ENCODE measurements around the gene NHS.

Gene NHS

GRCh38 chrX:17674601-17675000 is 299.6 kb downstream of the NHS start:
- DNase-seq (ENCODE audit: low read depth) = no peak

- no peak for DNase-seq (ENCODE audit: low read depth)
These were observed 304.3 kb downstream of the NHS start for GRCh38 chrX:17679261-17679660.

- DNase-seq (ENCODE audit: low read depth) = no peak
These were observed 304.8 kb downstream of the NHS start for GRCh38 chrX:17679820-17680219.

GRCh38 chrX:17680732-17681413 is 305.9 kb downstream of the NHS start:
- DNase-seq (ENCODE audit: low read depth) = no peak

GRCh38 chrX:17682259-17682658 is 307.3 kb downstream of the NHS start:
- DNase-seq (ENCODE audit: low read depth) = no peak

GRCh38 chrX:17685026-17685425 is 310.0 kb downstream of the NHS start:
- no peak for DNase-seq (ENCODE audit: low read depth)

GRCh38 chrX:17687648-17688047 is 312.6 kb downstream of the NHS start:
- no peak for DNase-seq (ENCODE audit: low read depth)

GRCh38 chrX:17689971-17690409 is 315.0 kb downstream of the NHS start:
- peak; percentile 21 for DNase-seq (ENCODE audit: low read depth)

GRCh38 chrX:17692709-17693346 is 317.8 kb downstream of the NHS start:
- DNase-seq (ENCODE audit: low read depth) = no peak

GRCh38 chrX:17697191-17697590 is 322.2 kb downstream of the NHS start:
- no peak for DNase-seq (ENCODE audit: low read depth)

- DNase-seq (ENCODE audit: low read depth) = no peak
These were observed 326.0 kb downstream of the NHS start for GRCh38 chrX:17700976-17701375.

GRCh38 chrX:17703201-17703600 is 328.2 kb downstream of the NHS start:
- DNase-seq (ENCODE audit: low read depth) = no peak

GRCh38 chrX:17705211-17705610 is 330.2 kb downstream of the NHS start:
- DNase-seq (ENCODE audit: low read depth) = no peak

GRCh38 chrX:17706676-17707075 is 331.7 kb downstream of the NHS start:
- DNase-seq (ENCODE audit: low read depth) = no peak

- no peak for DNase-seq (ENCODE audit: low read depth)
These were observed 332.7 kb downstream of the NHS start for GRCh38 chrX:17707731-17708130.

- DNase-seq (ENCODE audit: low read depth) = no peak
These were observed 335.9 kb downstream of the NHS start for GRCh38 chrX:17710871-17711301.

GRCh38 chrX:17713288-17713687 is 338.3 kb downstream of the NHS start:
- DNase-seq (ENCODE audit: low read depth) = no peak

GRCh38 chrX:17718649-17719165 is 343.7 kb downstream of the NHS start:
- no peak for DNase-seq (ENCODE audit: low read depth)

- DNase-seq (ENCODE audit: low read depth) = no peak
These were observed 344.7 kb downstream of the NHS start for GRCh38 chrX:17719711-17720110.

- no peak for DNase-seq (ENCODE audit: low read depth)
These were observed 346.7 kb downstream of the NHS start for GRCh38 chrX:17721715-17722114.

- DNase-seq (ENCODE audit: low read depth) = no peak
These were observed 350.2 kb downstream of the NHS start for GRCh38 chrX:17725181-17725580.

- no peak for DNase-seq (ENCODE audit: low read depth)
These were observed 357.3 kb downstream of the NHS start for GRCh38 chrX:17732138-17732783.

GRCh38 chrX:17735406-17735805 is 360.4 kb downstream of the NHS start:
- DNase-seq (ENCODE audit: low read depth) = no peak

Data from activated T-cell treated with anti-CD3 and anti-CD28 coated beads for 24 hours (primary cell).